Colonic mucosa (tissue), 4 donors: ENCODE measurements around the gene RAD17. TPM values are rescaled to one million over a fixed set of nuclear protein-coding genes. Genes with fewer than 3 reads are reported as not detected.
A peak's percentile ranks its signal among the peaks of the same experiment; 100 is the strongest.

Source experiments
- DNase-seq: peaks from one replicate; pipeline ENCODE4 v3.0.0-alpha.2; 2020
- H3K27ac ChIP-seq: fragments of 200-600 bp; one replicate; pipeline ENCODE4 v1.8.0; 2021
- H3K27me3 ChIP-seq: fragments of 200-600 bp; one replicate; pipeline ENCODE4 v1.8.0; 2021
- H3K36me3 ChIP-seq: fragments of 200-600 bp; one replicate; pipeline ENCODE4 v1.8.0; 2021
- H3K4me1 ChIP-seq: fragments of 200-600 bp; one replicate; pipeline ENCODE4 v1.8.0; 2021; ENCODE audit warnings: mild to moderate bottlenecking
- H3K4me3 ChIP-seq: fragments of 200-600 bp; one replicate; pipeline ENCODE4 v1.8.0; 2021
- H3K9ac ChIP-seq, 2 donors: one replicate each; pipeline ENCODE4 v1.7.0; 2013; ENCODE audit warnings: control low read depth in 2 of 2, low read depth in 2 of 2, low read length in 2 of 2
- H3K9me3 ChIP-seq: fragments of 200-600 bp; one replicate; pipeline ENCODE4 v1.8.0; 2021
- CTCF ChIP-seq: fragments of 200-600 bp; IDR thresholded peaks from one replicate; pipeline ENCODE4 v1.8.0; 2022; ENCODE audit warnings: antibody characterized with exemption, mild to moderate bottlenecking
- intact Hi-C: fragments of 100-400 bp; cut with DNase I; formaldehyde crosslinking; loops from one replicate; pipeline ENCODE4 v1.14.1; 2022
- total RNA-seq, 2 donors: library from RNA; stranded (reverse); fragmentation: NEBNext Ultra II Directional in 1 of 2; extraction: Animal tissue kit (Norgen Biotek cat#: 25700) in 1 of 2; gene quantifications; one replicate each; pipeline ENCODE4 v1.2.1, GENCODE V29; 2021
- donor health status: healthy.
- donor health status: DM: no; HTN: no; CAD: no.
- donor health status: DM: no; HTN: no; CAD: no.

RAD17 gene
- total RNA-seq, 2 donors from 2014 or later = 16.7 to 17.9 TPM

- Histone ChIP-seq H3K9ac (no peak overlapping the region), H3K4me1 (no peaks in the 10 kb centered on the region), H3K36me3 (no peaks in the 10 kb centered on the region), H3K9me3 (no peaks in the 10 kb centered on the region), H3K4me3 (no peak overlapping the region), H3K27me3 (no peaks in the 10 kb centered on the region), H3K27ac (no peak overlapping the region)
- no peak for TF ChIP-seq CTCF
- DNase-seq = no peak
- intact Hi-C loops = no loop called here
Observed at GRCh38 chr5:69359699-69360098, 9.9 kb upstream of the RAD17 start.

DNA sequence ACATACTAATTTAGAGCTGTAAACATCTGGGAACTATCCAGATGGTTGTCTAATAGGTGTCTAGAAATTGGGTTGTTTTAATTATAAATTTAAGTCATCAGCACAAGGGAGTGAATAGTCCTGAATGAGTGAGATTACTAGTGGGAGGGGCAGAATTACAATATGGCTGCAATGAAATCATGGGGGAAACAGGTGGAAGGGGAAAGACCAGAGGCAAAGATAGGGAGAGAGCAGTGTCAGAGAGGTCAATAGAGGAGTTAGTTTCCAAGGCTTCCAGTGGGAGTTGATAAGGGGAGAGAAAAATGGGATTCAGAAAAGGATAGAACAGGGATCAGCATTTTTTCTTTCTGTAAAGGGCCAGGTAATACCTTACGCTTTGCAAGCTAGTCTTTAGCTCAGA is 9.2 kb upstream of the RAD17 start:
- no peaks in the 10 kb centered on the region for H3K36me3 ChIP-seq
- intact Hi-C loops = no loop called here
- H3K9ac ChIP-seq = no peak overlapping the region
- no peak for TF ChIP-seq CTCF
- H3K27ac ChIP-seq = no peak overlapping the region
- no peaks in the 10 kb centered on the region for H3K27me3 ChIP-seq
- no peaks in the 10 kb centered on the region for H3K4me1 ChIP-seq
- H3K9me3 ChIP-seq = no peaks in the 10 kb centered on the region
- DNase-seq = no peak
- H3K4me3 ChIP-seq = no peak overlapping the region

GRCh38 chr5:69364414-69364813 is 5.2 kb upstream of the RAD17 start:
- no peak for DNase-seq

DNA sequence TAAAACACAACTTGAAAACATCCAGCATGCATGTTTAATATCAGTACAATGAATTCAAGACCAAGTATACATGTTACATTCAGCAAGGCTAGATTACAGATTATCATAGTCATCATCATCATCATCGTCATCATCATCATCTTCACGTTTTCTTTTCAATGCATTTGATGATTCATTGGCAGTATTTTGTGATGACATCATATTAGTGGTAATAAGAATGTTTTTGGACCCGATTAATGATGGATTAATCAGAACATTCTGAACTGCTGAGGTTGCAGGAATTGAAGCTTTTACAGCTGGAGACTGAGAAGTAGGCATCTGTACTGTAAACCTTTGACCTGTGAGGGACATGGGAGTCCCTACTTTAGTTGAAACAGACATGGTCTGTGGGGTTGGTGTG is 4.8 kb upstream of the RAD17 start:
- H3K9ac ChIP-seq = no peak overlapping the region
- H3K27me3 ChIP-seq = no peaks in the 10 kb centered on the region
- H3K36me3 ChIP-seq = peaks cover 6% of the 10 kb centered on the region
- no peaks in the 10 kb centered on the region for H3K4me1 ChIP-seq
- no peak overlapping the region for H3K4me3 ChIP-seq
- no peak for DNase-seq
- no peak overlapping the region for H3K27ac ChIP-seq
- no peaks in the 10 kb centered on the region for H3K9me3 ChIP-seq
- TF ChIP-seq CTCF = no peak
- intact Hi-C loops = no loop called here

More at GRCh38 chr5:69364414-69364813, 5.2 kb upstream of the RAD17 start:
- no peak for TF ChIP-seq CTCF
- H3K27ac ChIP-seq = no peak overlapping the region
- H3K9me3 ChIP-seq = no peaks in the 10 kb centered on the region
- no peak overlapping the region for H3K9ac ChIP-seq
- intact Hi-C loops = no loop called here
- H3K4me3 ChIP-seq = no peak overlapping the region
- no peaks in the 10 kb centered on the region for H3K4me1 ChIP-seq
- no peaks in the 10 kb centered on the region for H3K27me3 ChIP-seq
- peaks cover 6% of the 10 kb centered on the region for H3K36me3 ChIP-seq

GRCh38 chr5:69367697-69368279 is 1.8 kb upstream of the RAD17 start:
- intact Hi-C loops = no loop called here

More at GRCh38 chr5:69367697-69368279, 1.8 kb upstream of the RAD17 start:
- Histone ChIP-seq H3K4me1 (peaks cover 6% of the 10 kb centered on the region), H3K4me3 (peak overlapping the region; percentile 79), H3K27me3 (no peaks in the 10 kb centered on the region), H3K27ac (no peak overlapping the region), H3K36me3 (peaks cover 6% of the 10 kb centered on the region), H3K9me3 (no peaks in the 10 kb centered on the region), H3K9ac (peak overlapping the region in 1 of 2 donors; percentile 92)
- no peak for TF ChIP-seq CTCF
- no peak for DNase-seq
